Peyer's patch (tissue), 4 donors: ENCODE data around the gene RAC3. TPM values are rescaled to one million over a fixed set of nuclear protein-coding genes. Genes with fewer than 3 reads are reported as not detected.

Source experiments
- DNase-seq, 3 donors: peaks; one replicate each; pipeline ENCODE4 v3.0.0-alpha.2; 2017 to 2019
- H3K27ac ChIP-seq, 4 donors: fragments of 200-600 bp; sonication (generic); one replicate each; pipeline ENCODE4 v1.5.1; 2016 to 2019
- H3K27me3 ChIP-seq, 2 donors: fragments of 200-600 bp; sonication (generic); one replicate each; pipeline ENCODE4 v1.5.1; 2019
- H3K36me3 ChIP-seq, 3 donors: fragments of 200-600 bp; sonication (generic); one replicate each; pipeline ENCODE4 v1.5.1; 2016 to 2019
- H3K4me1 ChIP-seq, 4 donors: fragments of 200-600 bp; sonication (generic); one replicate each; pipeline ENCODE4 v1.5.1; 2016 to 2019
- H3K4me3 ChIP-seq, 4 donors: fragments of 200-600 bp; sonication (generic); 1 replicate in 3 of 4; 2 replicates in 1 of 4; pipeline ENCODE4 v1.5.1; 2016 to 2019; ENCODE audit warnings: mild to moderate bottlenecking in 1 of 4
- H3K9me3 ChIP-seq, 4 donors: fragments of 200-600 bp; sonication (generic); one replicate each; pipeline ENCODE4 v1.5.1; 2016 to 2019; ENCODE audit warnings: mild to moderate bottlenecking in 1 of 4
- POLR2A ChIP-seq, 2 donors: fragments of 450-650 bp; IDR thresholded peaks; one replicate each; pipeline ENCODE4 v1.5.1; 2017; ENCODE audit warnings: antibody characterized with exemption in 2 of 2, mild to moderate bottlenecking in 2 of 2, moderate library complexity in 2 of 2
- total RNA-seq, 4 donors: library from RNA; depleted of rRNA; stranded (reverse); fragments of >200 nt; gene quantifications; one replicate each; pipeline ENCODE4 v1.1.0, GENCODE V29; 2016
- TF ChIP-seq, protein P1 (sequence below), 6 experiments: fragments of 450-650 bp in 4 of 6; fragments of 200-600 bp in 2 of 6; sonication (generic) in 1 of 6; IDR thresholded peaks; one replicate each; pipeline ENCODE4 v1.5.1; 2017 to 2019; ENCODE audit warnings: antibody characterized with exemption in 6 of 6, mild to moderate bottlenecking in 3 of 6, moderate library complexity in 1 of 6

The RAC3 gene
- total RNA-seq, 4 donors from 2014 or later = 4.6 to 20.6 (median 9.8) TPM

DNA sequence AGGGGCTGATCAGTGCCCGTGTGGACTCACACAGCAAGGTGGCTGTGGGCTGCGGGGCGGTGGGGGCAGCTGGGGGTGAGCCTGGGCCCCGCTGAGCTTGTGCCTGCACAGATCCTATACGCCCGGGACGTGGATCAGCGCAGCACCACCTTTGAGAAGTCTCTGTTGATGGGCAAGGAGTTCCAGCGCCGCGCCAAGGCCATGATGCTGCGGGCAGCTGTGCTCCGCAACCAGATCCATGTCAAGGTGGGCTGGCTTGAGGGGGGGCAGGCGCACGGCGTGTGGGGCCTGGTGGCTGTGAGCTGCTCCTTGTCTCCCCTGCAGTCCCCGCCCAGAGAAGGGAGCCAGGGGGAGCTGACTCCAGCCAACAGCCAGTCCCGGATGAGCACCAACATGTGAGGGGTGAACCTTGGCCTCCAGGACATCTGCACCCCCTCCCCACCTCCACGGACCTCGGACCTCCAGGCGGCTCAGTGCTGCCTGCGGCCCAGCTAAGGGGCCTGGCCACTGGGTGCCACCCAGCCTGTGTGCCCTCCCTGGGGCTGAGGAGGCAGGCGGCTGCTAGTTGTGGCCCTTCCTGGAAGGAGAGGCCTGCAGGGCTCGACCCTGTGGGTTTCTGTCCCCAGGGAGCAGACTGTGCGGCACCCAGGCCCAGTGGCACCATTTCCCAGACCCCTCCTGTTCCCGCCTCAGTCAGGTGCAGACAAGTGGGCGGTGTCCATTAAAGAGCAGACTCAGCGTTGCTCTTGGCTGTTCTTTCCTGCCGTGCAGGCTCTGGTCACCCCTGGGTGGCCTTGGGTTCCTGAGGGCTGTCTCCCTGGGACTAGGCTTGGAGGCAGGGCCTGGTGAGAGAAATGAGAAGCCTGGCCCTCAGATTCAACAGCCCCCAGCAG lies 25.5 kb downstream of the RAC3 start:
- no peaks in the 10 kb centered on the region for H3K27me3 ChIP-seq
- H3K36me3 ChIP-seq = peaks cover 0 to 84% (median 0%) of the 10 kb centered on the region in 3 donors
- no peaks in the 10 kb centered on the region for H3K9me3 ChIP-seq
- no peak overlapping the region for H3K27ac ChIP-seq
- no peak overlapping the region for H3K4me3 ChIP-seq
- H3K4me1 ChIP-seq = peaks cover 0 to 20% (median 12%) of the 10 kb centered on the region in 4 donors
- no peak for TF ChIP-seq POLR2A (IDR thresholded peaks at IDR 0.05)
- TF ChIP-seq, protein P1, sequence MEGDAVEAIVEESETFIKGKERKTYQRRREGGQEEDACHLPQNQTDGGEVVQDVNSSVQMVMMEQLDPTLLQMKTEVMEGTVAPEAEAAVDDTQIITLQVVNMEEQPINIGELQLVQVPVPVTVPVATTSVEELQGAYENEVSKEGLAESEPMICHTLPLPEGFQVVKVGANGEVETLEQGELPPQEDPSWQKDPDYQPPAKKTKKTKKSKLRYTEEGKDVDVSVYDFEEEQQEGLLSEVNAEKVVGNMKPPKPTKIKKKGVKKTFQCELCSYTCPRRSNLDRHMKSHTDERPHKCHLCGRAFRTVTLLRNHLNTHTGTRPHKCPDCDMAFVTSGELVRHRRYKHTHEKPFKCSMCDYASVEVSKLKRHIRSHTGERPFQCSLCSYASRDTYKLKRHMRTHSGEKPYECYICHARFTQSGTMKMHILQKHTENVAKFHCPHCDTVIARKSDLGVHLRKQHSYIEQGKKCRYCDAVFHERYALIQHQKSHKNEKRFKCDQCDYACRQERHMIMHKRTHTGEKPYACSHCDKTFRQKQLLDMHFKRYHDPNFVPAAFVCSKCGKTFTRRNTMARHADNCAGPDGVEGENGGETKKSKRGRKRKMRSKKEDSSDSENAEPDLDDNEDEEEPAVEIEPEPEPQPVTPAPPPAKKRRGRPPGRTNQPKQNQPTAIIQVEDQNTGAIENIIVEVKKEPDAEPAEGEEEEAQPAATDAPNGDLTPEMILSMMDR (IDR thresholded peaks at IDR 0.05) = no peak
- DNase-seq = no peak

- peaks cover 0 to 98% (median 0%) of the 10 kb centered on the region in 3 donors for H3K36me3 ChIP-seq
- H3K4me3 ChIP-seq = no peak overlapping the region
- TF ChIP-seq POLR2A (IDR thresholded peaks at IDR 0.05) = no peak
- TF ChIP-seq, protein P1 (IDR thresholded peaks at IDR 0.05) = no peak
- no peaks in the 10 kb centered on the region for H3K27me3 ChIP-seq
- no peak for DNase-seq
- H3K4me1 ChIP-seq = peaks cover 0 to 7% (median under 1%) of the 10 kb centered on the region in 4 donors
- no peaks in the 10 kb centered on the region for H3K9me3 ChIP-seq
- H3K27ac ChIP-seq = no peak overlapping the region
Observed at GRCh38 chr17:82058230-82058854, 26.9 kb downstream of the RAC3 start.

DNA sequence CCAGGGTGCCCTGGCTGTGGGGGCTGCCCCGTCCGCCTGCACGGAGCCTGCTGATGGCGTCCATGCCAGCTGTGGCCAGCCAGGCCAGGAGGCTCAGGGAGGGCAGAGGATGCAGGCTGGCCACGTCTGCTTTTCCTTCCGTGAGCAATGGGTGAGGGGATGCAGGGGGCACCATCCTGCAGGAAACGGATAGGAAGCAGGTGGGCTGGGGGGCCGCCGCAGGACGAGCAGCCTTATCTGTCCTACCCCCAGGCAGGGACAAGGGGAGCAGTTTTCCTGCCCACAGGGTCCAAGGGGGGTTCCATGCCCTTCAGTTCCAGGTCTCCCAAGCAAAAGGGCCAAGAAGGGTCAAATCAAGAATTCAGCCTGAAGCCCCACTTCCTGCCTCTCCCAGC lies 27.4 kb downstream of the RAC3 start:
- no peak for DNase-seq
- Histone ChIP-seq H3K36me3 (peaks cover 0 to 99% (median 0%) of the 10 kb centered on the region in 3 donors), H3K4me1 (peaks cover 0 to 7% (median 1%) of the 10 kb centered on the region in 4 donors), H3K4me3 (no peak overlapping the region), H3K27me3 (no peaks in the 10 kb centered on the region), H3K27ac (no peak overlapping the region), H3K9me3 (no peaks in the 10 kb centered on the region)
- TF ChIP-seq POLR2A (IDR thresholded peaks at IDR 0.05) = no peak
- TF ChIP-seq, protein P1 (IDR thresholded peaks at IDR 0.05) = no peak

DNA sequence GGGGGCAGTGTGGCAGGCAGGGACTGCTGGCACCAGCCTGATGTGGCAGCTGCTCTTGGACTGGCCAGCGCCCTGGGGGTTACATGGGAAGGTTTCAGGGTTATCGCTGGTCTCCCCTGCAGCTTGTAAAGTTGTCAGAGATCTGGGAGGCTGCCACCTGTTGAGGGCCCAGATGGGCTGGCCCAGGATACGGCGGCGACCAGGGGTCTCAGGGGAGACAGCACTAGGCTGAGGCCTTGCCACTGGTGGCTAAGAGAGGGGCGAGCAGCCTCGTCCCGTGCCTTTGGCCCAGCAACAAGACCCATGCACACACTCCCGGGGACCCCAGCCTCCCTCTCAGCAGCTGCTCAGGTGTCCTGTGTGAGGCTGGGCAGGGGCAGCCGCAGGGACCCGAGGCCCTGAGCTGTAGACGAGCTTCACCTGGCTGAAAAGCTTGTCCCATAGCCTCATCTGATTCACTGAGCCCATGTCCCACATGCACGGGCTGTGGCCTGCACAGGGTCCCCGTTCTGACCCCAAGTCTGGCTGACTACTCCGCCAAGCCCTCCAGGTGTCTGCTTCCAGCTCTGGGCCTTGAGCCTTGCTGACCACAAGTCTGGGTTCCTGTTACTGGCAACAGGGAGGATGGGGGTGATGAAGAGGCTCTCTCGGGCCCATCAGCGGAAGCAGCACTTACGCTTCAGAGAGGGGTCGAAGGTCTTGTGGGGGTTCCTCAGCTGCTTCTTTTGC lies 28.0 kb downstream of the RAC3 start:
- Histone ChIP-seq H3K4me3 (no peak overlapping the region), H3K27me3 (no peaks in the 10 kb centered on the region), H3K4me1 (peaks cover 0 to 11% (median 6%) of the 10 kb centered on the region in 4 donors), H3K36me3 (peaks cover 0 to 95% (median 0%) of the 10 kb centered on the region in 3 donors), H3K27ac (no peak overlapping the region), H3K9me3 (no peaks in the 10 kb centered on the region)
- TF ChIP-seq POLR2A (IDR thresholded peaks at IDR 0.05) = no peak
- TF ChIP-seq, protein P1 (IDR thresholded peaks at IDR 0.05) = no peak
- no peak for DNase-seq

DNA sequence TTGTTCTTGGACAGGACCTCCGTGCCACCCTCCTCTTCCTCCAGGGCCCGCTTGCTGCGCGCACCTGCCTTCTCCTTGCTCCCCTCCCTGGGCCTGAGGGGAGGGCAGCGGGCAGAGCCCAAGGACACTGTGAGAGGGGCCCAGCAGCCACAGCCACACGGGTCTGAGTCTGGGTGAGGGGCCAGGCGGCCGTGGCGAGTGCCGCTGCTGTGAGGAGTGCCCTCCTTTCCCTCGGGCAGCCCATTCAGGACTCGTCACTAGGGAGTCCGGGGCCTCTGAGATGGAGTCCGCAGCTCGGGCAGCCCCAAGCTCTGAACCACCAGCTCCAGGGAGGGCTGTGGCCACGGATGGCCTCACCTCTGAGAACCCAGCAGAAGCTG lies 28.5 kb downstream of the RAC3 start:
- TF ChIP-seq POLR2A (IDR thresholded peaks at IDR 0.05) = no peak
- TF ChIP-seq, protein P1 (IDR thresholded peaks at IDR 0.05) = no peak
- DNase-seq = no peak
- Histone ChIP-seq H3K4me3 (no peak overlapping the region), H3K36me3 (peaks cover 0 to 89% (median 0%) of the 10 kb centered on the region in 3 donors), H3K27me3 (no peaks in the 10 kb centered on the region), H3K9me3 (no peaks in the 10 kb centered on the region), H3K4me1 (peaks cover 0 to 17% (median 11%) of the 10 kb centered on the region in 4 donors), H3K27ac (no peak overlapping the region)
